HFF-Myc (cell line): ENCODE results near the gene IDUA.
"Not testable (repeated sequence)": the region's sequence is repeated elsewhere in the genome, so short reads cannot be mapped to it uniquely, and the experiment has no call there.

ENCODE experiments used
- DNase-seq: peaks from one replicate; pipeline ENCODE4 v3.0.0-alpha.2; 2011; ENCODE audit warnings: low read depth; ENCODE audit errors: extremely low read depth
- H3K4me3 ChIP-seq: replicated peaks from 2 replicates; pipeline ENCODE4 v1.5.1; 2011; ENCODE audit warnings: low read depth, mild to moderate bottlenecking, control low read depth, low read length
- TF ChIP-seq, protein P1 (sequence below): IDR thresholded peaks from 2 replicates; pipeline ENCODE4 v1.5.1; 2012; ENCODE audit warnings: mild to moderate bottlenecking, low read depth, low read length, control low read depth; ENCODE audit errors: missing control alignments

IDUA gene

DNA sequence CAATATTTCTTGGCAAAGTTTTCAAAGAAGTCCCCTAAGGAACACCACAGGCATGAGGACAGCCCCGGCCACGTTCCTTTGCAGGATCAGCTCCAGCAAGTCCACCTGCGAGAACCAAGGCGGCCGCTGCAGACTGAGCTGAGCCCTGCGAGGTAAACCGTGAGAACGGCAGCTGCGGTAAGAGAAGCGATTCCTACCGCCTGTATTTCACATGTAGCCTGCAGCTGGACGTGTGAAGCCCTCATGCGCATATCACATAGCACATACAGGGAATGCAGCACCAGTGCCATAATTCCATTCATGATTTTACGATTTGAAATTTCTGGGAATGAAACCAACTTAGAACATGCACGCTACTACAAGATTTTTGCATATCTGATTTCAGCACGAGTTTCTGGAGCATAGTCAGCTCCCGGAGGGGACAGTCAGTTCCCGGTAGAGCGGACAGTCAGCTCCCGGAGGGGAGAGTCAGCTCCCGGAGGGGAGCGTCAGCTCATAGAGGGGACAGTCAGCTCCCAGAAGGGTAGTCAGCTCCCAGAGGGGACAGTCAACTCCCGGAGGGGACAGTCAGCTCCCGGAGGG lies 66.3 kb downstream of the IDUA start:
- H3K4me3 ChIP-seq = no peak overlapping the region
- no peak for DNase-seq
- TF ChIP-seq, protein P1, sequence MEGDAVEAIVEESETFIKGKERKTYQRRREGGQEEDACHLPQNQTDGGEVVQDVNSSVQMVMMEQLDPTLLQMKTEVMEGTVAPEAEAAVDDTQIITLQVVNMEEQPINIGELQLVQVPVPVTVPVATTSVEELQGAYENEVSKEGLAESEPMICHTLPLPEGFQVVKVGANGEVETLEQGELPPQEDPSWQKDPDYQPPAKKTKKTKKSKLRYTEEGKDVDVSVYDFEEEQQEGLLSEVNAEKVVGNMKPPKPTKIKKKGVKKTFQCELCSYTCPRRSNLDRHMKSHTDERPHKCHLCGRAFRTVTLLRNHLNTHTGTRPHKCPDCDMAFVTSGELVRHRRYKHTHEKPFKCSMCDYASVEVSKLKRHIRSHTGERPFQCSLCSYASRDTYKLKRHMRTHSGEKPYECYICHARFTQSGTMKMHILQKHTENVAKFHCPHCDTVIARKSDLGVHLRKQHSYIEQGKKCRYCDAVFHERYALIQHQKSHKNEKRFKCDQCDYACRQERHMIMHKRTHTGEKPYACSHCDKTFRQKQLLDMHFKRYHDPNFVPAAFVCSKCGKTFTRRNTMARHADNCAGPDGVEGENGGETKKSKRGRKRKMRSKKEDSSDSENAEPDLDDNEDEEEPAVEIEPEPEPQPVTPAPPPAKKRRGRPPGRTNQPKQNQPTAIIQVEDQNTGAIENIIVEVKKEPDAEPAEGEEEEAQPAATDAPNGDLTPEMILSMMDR = no peak

DNA sequence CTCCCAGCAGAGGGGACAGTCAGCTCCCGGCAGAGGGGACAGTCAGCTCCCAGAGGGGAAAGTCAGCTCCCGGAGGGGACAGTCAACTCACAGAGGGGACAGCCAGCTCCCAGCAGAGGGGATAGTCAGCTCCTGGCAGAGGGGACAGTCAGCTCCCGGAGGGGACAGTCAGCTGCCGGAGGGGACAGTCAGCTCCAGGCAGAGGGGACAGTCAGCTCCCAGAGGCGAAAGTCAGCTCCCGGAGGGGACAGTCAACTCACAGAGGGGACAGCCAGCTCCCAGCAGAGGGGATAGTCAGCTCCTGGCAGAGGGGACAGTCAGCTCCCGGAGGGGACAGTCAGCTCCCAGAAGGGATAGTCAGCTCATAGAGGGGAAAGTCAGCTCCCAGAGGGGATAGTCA lies 67.0 kb downstream of the IDUA start:
- DNase-seq, H3K4me3 ChIP-seq: not testable (repeated sequence)
